ENCODE measurements around the gene RABGGTA. TPM values are rescaled to one million over a fixed set of nuclear protein-coding genes. Genes with fewer than 3 reads are reported as not detected.

The RABGGTA gene
- total RNA-seq, 1 experiment from 2014 or later = 27.1 TPM

- peak overlapping the region; percentile 88 for H3K4me3 ChIP-seq (ENCODE audit: low read depth, low read length)
- peaks cover 5% of the 10 kb centered on the region for H3K4me1 ChIP-seq
- H3K4me3 Mint-ChIP-seq (ENCODE audit: unreplicated experiment) = peak overlapping the region; percentile 96
- POLR2A ChIA-PET = interaction anchor here (3.1 kb wide), 1 partner anchor 56 kb away, joined by 36 read pairs; the partner anchor contains the start of gene TINF2
- peak overlapping the region; percentile 94 for H3K27ac Mint-ChIP-seq (ENCODE audit: unreplicated experiment)
- no peaks in the 10 kb centered on the region for H3K27me3 ChIP-seq (replicated peaks; ENCODE audit: control insufficient read depth, insufficient read depth, low read length)
- TF ChIP-seq, protein P1, sequence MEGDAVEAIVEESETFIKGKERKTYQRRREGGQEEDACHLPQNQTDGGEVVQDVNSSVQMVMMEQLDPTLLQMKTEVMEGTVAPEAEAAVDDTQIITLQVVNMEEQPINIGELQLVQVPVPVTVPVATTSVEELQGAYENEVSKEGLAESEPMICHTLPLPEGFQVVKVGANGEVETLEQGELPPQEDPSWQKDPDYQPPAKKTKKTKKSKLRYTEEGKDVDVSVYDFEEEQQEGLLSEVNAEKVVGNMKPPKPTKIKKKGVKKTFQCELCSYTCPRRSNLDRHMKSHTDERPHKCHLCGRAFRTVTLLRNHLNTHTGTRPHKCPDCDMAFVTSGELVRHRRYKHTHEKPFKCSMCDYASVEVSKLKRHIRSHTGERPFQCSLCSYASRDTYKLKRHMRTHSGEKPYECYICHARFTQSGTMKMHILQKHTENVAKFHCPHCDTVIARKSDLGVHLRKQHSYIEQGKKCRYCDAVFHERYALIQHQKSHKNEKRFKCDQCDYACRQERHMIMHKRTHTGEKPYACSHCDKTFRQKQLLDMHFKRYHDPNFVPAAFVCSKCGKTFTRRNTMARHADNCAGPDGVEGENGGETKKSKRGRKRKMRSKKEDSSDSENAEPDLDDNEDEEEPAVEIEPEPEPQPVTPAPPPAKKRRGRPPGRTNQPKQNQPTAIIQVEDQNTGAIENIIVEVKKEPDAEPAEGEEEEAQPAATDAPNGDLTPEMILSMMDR (IDR thresholded peaks at IDR 0.05; ENCODE audit: insufficient read depth in 1 of 2, low read depth in 1 of 2, low read length in 1 of 2, severe bottlenecking in 1 of 2, unreplicated experiment in 1 of 2) = no peak
- no peaks in the 10 kb centered on the region for H3K9me3 Mint-ChIP-seq (ENCODE audit: unreplicated experiment)
- intact Hi-C loops (cut with micrococcal nuclease; ENCODE audit: unreplicated experiment) = loop anchor here (1.0 kb wide), 1 partner anchor 9 kb away; no protein-coding TSS in a partner anchor
- H3K27me3 Mint-ChIP-seq (ENCODE audit: insufficient read depth, unreplicated experiment) = no peaks in the 10 kb centered on the region
- CTCF ChIA-PET = interaction anchor here (0.8 to 5.8 kb wide), 6 partner anchors 9 to 137 kb away, joined by 3 to 157 read pairs (median 4); partner anchors contain the start of genes CIDEB, MDP1 and TINF2
- BruUV-seq (replicated peaks) = no TSS peak
- H3K36me3 ChIP-seq (ENCODE audit: control insufficient read depth, insufficient read depth, low read length) = peaks cover 2% of the 10 kb centered on the region
- peaks cover 45% of the 10 kb centered on the region for H3K36me3 Mint-ChIP-seq (ENCODE audit: insufficient read depth, unreplicated experiment)
- no peaks in the 10 kb centered on the region for H3K9me3 ChIP-seq
- peak in 1 of 2 experiments; percentile 17 for DNase-seq
- peaks cover 15% of the 10 kb centered on the region for H3K4me1 Mint-ChIP-seq (ENCODE audit: low read depth, unreplicated experiment)
Measured at GRCh38 chr14:24298892-24299254, 27.5 kb upstream of the RABGGTA start.

GRCh38 chr14:24297190-24297964 lies 26.0 kb upstream of the RABGGTA start:
- intact Hi-C loops (cut with micrococcal nuclease; ENCODE audit: unreplicated experiment) = loop anchor here (1.0 kb wide), 3 partner anchors 26 to 81 kb away; partner anchors contain the start of genes MDP1 and RABGGTA
- ChIA-PET POLR2A (interaction anchor here (0.6 to 2.0 kb wide), 5 partner anchors 11 to 55 kb away, joined by 3 to 32 read pairs (median 4); partner anchors contain the start of genes RABGGTA and TINF2), CTCF (interaction anchor here (0.7 to 5.8 kb wide), 16 partner anchors 11 to 183 kb away, joined by 3 to 157 read pairs (median 5); partner anchors contain the start of genes CHMP4A, CIDEB, DCAF11 and MDP1)
- BruUV-seq (replicated peaks) = no TSS peak
- no peak overlapping the region for H3K4me3 ChIP-seq (ENCODE audit: low read depth, low read length)
- peaks cover 5% of the 10 kb centered on the region for H3K36me3 ChIP-seq (ENCODE audit: control insufficient read depth, insufficient read depth, low read length)
- H3K4me1 ChIP-seq = peaks cover 5% of the 10 kb centered on the region
- Mint-ChIP-seq H3K9me3 (ENCODE audit: unreplicated experiment) (no peaks in the 10 kb centered on the region), H3K4me3 (ENCODE audit: unreplicated experiment) (no peak overlapping the region), H3K27me3 (ENCODE audit: insufficient read depth, unreplicated experiment) (no peaks in the 10 kb centered on the region), H3K4me1 (ENCODE audit: low read depth, unreplicated experiment) (peaks cover 15% of the 10 kb centered on the region), H3K27ac (ENCODE audit: unreplicated experiment) (peak overlapping the region; percentile 8), H3K36me3 (ENCODE audit: insufficient read depth, unreplicated experiment) (peaks cover 36% of the 10 kb centered on the region)
- TF ChIP-seq, protein P1 (IDR thresholded peaks at IDR 0.05; ENCODE audit: insufficient read depth in 1 of 2, low read depth in 1 of 2, low read length in 1 of 2, severe bottlenecking in 1 of 2, unreplicated experiment in 1 of 2) = peak in 1 of 2 experiments; percentile 71
- no peaks in the 10 kb centered on the region for H3K27me3 ChIP-seq (replicated peaks; ENCODE audit: control insufficient read depth, insufficient read depth, low read length)
- DNase-seq = peak in 1 of 2 experiments; percentile 53
- no peaks in the 10 kb centered on the region for H3K9me3 ChIP-seq
